Measurements from ENCODE around the gene ABCB6.

The ABCB6 gene

DNA sequence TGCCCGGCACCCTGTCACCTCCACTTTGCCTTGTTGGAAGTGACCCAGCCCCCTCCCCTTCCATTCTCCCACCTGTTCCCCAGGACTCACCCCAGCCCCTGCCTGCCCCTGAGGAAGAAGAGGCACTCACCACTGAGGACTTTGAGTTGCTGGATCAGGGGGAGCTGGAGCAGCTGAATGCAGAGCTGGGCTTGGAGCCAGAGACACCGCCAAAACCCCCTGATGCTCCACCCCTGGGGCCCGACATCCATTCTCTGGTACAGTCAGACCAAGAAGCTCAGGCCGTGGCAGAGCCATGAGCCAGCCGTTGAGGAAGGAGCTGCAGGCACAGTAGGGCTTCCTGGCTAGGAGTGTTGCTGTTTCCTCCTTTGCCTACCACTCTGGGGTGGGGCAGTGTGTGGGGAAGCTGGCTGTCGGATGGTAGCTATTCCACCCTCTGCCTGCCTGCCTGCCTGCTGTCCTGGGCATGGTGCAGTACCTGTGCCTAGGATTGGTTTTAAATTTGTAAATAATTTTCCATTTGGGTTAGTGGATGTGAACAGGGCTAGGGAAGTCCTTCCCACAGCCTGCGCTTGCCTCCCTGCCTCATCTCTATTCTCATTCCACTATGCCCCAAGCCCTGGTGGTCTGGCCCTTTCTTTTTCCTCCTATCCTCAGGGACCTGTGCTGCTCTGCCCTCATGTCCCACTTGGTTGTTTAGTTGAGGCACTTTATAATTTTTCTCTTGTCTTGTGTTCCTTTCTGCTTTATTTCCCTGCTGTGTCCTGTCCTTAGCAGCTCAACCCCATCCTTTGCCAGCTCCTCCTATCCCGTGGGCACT, 36.2 kb downstream of the ABCB6 start:
- DNase-seq, result no peak

DNA sequence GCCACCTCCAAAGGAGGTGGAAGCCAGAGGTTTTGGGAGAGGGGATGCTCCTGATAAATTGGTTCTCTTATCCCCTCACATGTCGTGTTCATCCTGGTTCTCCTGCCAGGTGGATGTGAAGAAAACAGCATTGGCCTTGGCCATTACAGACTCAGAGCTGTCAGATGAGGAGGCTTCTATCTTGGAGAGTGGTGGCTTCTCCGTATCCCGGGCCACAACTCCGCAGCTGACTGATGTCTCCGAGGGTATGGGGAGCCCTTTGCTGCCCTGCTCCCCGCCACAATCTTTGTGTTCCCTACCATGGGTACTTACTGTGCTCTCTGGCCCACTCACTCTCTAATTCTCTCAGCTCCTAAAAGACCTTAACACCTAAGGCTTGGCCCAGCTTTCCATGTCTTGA, 37.2 kb downstream of the ABCB6 start:
- DNase-seq, result no peak

DNA sequence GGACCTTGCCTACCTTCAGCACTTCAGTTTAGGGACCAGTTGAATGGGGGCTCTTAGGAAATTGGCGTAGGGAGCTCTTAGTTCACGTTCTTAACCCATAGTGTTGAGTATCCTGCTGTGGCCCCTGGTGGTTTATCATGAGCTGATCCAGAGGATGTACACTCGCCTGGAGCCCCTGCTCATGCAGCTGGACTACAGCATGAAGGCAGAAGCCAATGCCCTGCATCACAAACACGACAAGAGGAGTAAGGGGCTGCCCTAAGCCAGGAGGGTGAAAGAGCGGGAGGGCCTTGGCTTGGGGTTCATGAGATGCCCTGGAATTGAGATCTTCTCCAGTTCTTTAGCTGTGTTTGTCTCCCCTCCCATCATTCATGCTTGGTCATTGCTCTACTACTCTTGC, 37.8 kb downstream of the ABCB6 start:
- no peak for DNase-seq

GRCh38 chr2:219179601-219180465, 38.9 kb downstream of the ABCB6 start:
- no peak for DNase-seq

GRCh38 chr2:219178377-219179175, 40.2 kb downstream of the ABCB6 start:
- DNase-seq, result no peak

DNA sequence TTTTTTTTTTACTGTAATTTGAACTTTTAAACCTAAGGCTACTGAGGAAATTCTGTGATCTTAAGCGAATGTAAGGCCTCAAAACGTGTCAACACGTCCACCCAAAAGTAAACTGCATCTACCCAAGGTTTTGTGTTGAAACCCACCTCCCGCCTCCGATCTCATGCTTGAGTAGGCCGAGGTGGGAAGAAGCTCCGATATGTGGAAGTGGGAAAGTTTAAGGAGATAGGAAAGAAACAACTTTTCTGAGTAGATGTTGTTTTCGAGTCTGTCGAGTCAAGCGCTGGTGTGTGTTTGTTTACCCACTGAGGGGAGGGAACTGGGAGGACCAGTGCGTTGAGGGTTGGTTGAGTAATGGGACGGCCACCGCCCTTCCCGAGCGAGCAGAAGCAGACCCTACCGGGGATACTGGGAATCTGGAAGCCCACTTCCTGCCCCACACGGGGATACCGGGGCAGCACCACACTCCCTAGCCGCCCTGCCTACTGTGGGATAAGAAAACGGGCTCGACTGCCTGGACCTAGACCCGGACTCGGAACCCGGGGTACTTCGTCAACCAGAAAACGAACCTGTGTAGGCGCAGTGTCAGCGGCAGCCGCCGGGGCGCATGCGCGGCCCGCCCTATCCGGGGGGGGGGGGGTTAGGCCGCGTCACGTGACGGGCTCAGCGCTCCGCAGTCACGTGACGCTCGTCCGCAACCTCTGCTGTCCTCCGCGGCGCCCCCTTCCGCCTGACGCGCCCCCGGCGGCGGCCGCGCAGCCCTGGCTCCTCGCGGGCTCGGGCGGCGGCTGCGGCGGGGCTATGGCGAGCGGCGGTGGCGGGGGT, 41.0 kb downstream of the ABCB6 start, which contains the start of gene RETREG2:
Gene RETREG2, plus strand, starts transcription at position 724 of the 825 bp plus-strand sequence. Its CDS starts 78 bp downstream, at position 802.
- no peak for DNase-seq

- DNase-seq, result no peak
Observed at GRCh38 chr2:219176818-219177551, 41.8 kb downstream of the ABCB6 start, which contains the start of gene CNPPD1. Gene CNPPD1 (minus strand): TSS chr2:219176925. CDS start chr2:219176828, 97 bp downstream.

- DNase-seq, result no peak
Observed at GRCh38 chr2:219175928-219176817, 42.6 kb downstream of the ABCB6 start.

GRCh38 chr2:219175486-219175885, 43.3 kb downstream of the ABCB6 start:
- no peak for DNase-seq

- no peak for DNase-seq
Observed at GRCh38 chr2:219174801-219175200, 44.0 kb downstream of the ABCB6 start.

- no peak for DNase-seq
Observed at GRCh38 chr2:219174146-219174545, 44.6 kb downstream of the ABCB6 start.

GRCh38 chr2:219173176-219173575, 45.6 kb downstream of the ABCB6 start:
- no peak for DNase-seq

- DNase-seq, result no peak
Observed at GRCh38 chr2:219172231-219173154, 46.3 kb downstream of the ABCB6 start.

DNA sequence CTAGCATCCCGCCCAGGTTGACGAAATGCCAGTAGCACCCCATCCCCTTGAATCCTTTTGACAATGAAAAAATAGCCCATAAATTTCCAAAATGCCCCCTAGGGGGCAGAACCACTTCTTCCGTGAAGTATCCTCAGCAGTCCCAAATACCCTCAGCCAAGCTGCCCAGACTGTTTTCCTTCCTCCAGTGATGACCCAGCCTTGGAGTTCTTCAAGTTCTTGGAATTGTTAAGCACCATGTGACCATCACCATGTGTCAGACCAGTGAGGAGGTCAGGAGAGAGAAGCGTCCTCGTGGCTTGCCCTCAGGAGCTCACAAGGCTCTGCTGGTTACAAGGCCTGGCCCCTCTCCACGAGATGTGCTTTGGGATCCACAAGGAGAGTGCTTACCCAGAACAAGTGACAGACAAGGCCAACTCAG, 47.5 kb downstream of the ABCB6 start:
- no peak for DNase-seq

GRCh38 chr2:219169930-219170654, 48.7 kb downstream of the ABCB6 start, which contains the start of gene SLC23A3:
Gene SLC23A3 (minus strand): TSS chr2:219170029. CDS start chr2:219169984, 45 bp downstream.
- DNase-seq, result no peak

- DNase-seq, result no peak
Observed at GRCh38 chr2:219168932-219169331, 49.8 kb downstream of the ABCB6 start.

DNA sequence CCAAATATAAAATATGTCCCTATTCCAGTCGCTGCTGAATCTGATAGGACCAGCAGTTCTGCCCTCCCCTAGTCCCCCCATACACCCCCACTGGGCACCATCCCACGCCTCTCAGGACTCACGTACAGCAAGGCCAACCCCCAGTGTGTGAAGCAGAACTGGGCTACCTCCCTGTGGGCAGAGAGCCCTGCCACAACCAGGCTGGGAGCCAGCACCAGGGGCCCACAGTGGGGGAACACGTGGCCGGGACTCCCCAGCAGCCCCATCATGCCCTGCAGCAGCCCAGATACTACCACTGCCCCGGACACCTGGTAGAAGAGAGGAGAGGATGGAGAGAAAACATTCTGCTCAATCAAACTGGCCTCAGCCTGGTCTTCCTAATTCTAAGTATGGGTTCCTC, 50.2 kb downstream of the ABCB6 start:
- no peak for DNase-seq

- DNase-seq, result no peak
Observed at GRCh38 chr2:219167997-219168396, 50.8 kb downstream of the ABCB6 start.
